Hematopoietic multipotent progenitor cell treated with erythropoietin and hydrocortisone succinate and interleukin-3 and kit ligand, for 4 days (in vitro differentiated cells): ENCODE results near the gene L1CAM.

Experiments
- DNase-seq: peaks from one replicate; pipeline ENCODE4 v3.0.0-alpha.2; 2015

The L1CAM gene

DNA sequence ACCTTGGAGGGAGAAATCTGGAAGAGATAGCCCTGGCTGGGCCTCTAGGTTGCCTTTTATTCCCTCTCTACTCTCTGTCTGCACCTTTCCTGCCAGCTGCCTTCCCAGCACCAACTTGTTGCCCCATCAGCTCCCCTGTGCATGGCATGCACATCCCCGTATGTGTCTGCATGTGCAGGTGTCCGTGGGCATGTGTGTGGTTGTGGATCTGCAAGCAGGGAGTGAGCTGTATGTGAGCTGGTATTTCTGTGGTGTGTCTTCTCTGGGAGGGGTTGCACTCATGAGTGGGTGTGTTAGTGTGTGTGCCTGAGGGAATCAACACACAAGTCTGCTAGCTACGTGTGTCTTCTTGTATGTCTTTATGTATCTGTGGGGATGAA lies 9.9 kb downstream of the L1CAM start:
- DNase-seq = no peak

DNA sequence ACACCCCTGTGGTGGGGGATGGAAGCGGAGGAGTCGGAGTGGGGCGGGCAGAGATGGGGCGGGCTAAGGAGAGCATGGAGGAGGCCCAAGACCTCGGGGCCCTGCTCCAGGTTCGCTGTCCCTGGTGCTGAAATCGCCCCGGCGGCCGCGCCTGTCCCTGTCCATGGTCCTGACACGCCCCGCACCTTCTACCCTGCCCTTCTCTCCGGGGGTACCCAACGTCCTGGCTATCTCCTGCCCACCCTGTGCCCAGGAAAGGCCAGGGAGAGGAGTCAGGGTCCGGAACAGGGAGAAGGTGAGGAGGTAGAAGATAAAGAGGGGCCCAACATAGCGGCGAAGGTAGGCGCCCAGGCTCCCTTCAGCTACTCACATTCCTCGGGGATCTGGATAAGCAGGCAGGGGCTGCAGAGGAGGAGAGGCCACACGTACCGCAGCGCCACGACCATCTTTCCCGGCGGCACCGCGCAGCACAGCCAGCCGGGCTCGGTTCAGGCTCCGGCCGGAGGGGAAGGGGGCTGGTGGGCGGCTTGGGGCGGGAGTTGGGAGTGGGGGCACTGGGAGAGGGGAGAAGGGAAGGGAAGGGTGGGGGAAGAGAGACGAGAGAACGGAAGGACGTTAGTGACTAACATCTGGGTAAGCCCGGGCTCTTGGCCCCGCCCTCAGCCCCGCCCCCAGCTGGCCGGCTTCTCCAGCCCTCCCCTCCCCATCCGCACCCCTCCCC lies 10.4 kb downstream of the L1CAM start:
- peak; percentile 66 for DNase-seq

DNA sequence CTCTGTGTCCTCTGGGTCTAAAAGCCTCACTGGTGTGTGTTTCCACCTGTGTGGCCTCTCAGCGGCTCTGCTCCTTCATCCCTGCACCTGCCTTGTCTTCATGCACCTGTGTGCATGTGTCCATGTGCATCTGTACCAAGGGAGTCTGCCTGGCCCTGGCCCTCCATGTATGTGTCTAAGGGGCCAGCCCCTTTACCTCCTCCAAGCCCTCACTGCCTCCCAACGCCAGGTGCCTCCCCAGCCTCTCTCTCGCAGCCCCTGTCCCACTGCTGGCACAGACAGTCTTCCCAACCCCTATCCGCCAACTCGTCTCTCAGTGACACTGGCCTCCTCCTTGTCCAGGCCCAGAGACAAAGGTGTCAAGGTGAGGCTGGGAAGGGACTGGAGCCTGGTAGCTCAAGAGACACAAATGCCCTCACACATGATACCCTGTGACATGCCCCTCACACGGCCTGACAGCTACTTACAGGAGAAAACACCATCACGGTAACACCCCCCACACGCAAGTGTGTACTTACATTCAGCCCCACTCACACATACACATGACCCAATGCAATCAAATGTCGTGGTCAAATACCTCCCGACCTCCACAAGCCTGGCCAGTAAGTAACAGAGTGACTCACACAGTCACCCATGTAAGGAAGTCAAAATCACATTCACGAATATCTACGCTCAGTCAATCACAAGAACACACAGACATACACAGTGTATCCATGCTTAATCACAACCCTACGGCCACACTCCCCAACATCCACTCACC lies 11.4 kb downstream of the L1CAM start:
- no peak for DNase-seq

DNA sequence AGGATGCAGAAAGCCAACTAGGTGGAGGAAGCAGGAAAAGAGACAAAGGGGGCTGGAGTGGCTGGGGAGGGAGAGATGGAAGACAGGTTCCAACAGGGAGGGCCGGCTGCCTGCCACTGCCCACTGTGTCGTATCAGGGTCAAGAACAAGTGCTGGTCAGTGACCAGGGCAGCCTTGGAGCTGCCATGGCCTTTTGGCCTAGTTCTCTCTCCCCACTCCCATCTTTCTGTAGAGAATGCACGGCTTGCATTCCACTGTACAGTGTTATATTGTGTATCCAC lies 11.9 kb downstream of the L1CAM start:
- no peak for DNase-seq

DNA sequence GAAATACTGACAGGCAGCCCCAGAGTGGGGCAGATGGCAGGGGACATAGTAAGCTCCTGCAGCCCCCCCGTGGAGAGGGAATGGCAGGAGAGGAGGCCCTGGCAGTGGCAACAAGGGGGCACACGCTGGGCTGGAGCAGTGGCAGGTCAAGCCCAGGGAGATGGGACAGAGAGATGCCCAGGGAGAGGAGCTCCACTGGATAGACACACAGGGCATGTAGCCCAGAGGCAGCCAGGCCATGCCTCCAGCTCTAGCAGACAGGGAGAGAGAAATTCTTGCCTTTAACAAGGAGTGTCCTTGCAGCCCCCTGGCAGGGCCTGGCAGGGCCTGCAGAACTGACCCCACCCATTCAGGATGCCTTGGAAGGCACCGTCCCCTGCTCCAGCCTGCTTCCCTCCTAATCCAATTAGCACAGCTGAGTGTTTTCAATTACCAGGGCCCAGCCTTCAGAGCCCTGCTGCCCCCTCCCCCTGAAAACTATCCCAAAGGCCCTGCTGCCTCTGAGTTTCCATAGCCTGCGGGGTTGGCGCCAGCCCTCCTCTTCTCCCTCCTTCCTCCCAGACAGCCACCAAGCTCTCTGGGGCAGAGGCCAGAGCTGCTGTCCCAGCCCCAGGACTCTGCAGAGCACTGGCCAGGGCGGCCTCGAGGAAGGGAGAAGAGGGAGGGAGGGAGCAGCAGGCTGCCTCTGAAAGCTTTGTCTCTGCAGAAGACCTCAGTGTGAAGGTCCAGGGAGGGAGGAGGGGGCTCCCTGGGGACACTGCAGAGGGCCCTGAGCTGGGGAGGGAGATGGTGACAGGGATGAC lies 12.5 kb downstream of the L1CAM start:
- no peak for DNase-seq

DNA sequence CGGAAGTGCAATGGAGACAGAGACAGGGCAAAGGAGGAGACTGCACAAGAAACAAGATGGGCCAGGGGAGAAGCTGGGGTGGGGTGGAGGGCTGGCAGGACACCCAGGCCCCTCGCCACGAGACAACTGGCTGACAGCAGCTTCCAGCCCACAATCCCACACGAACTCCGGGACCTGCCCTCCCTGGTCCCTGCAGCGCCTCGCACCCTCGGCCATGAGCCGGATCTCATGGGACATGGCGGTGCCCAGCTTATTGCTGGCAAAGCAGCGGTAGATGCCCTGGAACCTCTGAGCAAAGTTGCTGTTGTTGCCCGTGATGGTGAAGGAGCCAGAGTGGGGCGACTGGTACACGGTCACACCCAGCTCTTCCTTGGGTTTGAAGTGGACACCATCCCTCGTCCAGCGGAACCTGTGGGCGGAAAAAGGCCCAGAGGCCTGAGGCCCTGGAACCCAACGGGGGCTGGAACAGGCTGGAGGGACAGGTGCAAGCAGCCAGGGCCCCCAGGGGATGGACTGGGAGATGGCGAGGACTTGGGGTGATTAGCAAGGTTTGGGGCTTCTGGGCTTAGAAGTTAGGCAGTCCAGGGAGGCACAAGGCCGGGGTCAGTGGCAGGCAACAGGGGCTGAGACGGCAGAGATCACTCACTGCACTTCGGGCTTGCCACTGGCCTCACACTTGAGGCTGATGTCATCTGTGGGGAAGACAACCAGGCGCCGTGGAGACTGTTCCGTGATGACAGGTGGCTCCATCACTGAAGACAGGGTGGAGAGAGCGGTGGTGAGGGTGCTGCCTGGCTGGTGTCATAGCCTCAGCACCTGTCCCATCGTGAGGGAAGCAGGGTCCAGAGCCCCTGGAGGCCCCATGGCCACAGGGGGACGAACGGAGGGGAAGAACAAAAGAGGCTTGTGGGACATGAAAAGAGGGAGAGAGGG lies 13.8 kb downstream of the L1CAM start:
- no peak for DNase-seq

DNA sequence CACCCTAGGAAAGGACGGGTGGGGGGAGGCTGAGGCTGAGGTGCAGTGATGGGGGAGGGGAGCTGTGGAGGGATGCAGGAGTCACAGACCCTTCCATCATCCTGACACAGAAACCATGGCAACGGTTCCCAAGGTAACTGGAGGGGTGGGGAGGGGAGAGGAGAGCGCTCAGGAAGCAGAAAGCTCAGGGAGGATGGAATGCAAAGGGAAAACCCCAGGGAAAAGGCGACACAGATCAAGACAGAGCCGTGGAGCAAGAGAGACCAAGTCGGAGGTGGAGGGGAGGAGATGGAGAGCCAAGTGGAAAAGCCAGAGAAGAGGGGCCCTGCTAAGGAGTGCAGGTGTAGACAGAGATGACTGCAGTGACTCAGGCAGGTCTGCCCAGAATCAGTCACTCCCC lies 14.5 kb downstream of the L1CAM start:
- DNase-seq = no peak

DNA sequence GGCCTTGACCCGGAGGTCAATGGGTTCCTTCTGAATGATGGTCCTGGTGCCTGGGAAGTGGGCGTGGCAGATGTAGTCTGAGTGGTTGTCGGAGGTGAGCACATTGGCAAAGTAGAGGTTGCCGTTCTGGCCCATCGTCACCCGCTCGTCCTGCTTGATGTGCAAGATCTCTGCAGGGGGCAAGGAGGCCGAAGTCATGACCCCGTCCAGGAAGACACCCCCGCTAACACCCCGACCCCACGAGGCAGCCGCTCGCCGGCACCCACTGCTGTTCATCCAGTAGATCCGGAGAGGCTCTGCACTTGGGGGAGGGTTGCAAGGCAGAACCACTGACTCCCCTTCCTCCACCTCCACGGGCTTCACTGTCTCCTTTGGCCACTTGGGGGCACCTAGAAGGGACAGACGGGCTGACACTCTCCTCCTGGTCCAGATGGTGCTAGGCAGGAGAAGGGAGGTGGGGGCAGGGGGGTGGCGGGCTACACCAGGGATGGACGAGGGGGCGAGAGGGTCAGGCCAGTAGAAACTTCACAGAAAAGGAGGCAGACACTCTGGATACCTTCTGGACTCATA lies 15.1 kb downstream of the L1CAM start:
- DNase-seq = no peak

DNA sequence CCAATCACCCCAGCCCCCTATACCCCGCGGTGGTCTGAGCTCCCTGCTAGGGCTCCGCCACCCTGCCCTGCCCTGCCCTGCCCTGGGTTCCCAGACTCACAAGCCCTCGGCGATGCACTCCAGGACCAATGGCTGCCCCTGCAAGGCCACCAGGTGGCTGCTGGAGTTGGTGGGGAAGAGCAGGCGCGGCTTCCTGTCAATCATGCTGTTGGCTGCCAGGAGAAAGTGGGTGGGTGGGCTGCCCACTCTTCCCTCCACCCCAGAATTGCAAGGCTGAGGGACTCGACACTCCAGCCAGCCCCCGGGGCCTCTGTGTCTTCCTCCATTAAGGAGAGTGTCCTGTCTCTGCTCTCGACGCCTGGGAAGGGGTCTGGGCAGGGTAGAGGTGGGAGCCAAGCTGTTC lies 15.7 kb downstream of the L1CAM start:
- no peak for DNase-seq

DNA sequence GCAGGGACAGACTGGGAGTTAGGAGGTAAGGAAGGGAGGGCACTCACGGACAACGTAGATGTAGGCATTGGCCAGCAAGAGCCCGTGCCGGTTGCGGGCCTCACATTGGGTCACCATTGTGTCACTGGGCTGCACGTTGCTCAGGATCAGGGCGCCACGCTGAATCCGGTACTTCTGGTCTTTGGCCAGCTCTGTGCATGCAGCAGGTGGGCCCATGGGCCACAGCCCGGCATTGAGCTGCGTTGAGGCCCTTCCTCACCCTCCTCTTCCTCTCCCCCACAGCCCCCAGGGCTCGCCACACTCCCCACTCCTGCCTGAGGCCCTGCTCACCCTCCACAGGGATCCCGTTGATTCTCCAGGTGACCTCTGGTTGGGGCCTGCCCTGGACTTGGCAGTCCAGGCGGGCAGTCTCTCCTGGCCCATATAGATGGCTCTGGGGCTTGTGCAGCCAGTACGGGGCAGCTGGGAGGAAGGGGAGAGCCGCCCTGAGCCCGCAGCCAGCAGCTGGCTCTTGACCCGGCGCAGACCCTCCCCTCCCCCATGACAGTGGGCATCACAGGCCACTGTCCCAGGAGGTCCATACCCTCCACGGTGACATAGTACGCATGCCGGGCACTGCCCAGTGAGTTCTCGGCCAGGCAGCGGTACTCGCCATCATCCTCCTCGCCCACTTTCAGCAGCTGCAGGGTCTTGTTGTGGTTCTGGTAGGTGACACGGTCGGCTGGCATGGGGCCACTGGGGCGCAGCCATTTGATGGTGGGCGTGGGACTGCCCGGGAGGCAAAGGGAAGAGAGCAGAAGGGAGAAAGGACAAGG lies 16.3 kb downstream of the L1CAM start:
- no peak for DNase-seq

DNA sequence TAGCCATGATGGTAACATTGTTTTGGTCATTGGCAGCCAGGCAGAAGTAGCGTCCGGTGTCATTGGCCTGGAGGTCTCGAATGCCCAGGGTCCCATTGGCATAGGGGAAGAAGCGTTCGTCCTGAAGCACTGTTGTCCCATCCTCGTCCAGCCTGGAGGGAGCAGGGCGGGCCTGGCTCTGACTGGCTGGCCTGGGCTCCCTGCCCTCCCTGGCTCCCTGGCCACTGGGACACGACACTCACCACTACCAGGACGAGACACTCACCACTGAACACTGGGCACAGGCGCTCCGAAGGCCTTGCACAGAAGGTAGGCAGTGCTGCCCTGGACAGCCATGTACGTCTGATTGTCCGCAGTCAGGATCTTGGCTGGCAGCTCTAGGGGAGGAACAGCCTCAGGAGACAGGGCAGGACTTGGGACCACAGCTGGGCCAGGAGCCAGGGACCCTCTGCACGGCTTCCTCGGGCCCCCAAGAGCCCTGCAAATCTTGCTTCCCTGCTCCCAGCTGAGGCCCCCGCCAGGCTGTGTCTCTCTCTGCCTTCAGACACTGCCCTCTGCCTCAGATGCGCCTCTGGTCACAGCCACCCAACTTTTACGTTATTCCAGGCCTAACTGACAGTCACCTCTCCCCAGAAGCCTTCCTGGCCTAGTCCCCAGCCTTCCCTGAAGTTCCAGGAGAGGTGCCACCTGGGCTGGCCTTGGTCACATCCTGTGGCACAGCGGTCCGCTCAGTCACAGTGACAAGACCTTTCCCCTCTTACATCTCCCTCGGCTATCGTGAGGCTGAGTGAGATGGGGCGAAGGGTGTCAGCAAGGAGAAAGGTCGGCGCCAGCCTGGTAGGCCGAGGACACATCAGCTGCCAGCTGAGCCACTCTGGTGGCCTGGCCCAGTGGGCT lies 17.1 kb downstream of the L1CAM start:
- DNase-seq = no peak

DNA sequence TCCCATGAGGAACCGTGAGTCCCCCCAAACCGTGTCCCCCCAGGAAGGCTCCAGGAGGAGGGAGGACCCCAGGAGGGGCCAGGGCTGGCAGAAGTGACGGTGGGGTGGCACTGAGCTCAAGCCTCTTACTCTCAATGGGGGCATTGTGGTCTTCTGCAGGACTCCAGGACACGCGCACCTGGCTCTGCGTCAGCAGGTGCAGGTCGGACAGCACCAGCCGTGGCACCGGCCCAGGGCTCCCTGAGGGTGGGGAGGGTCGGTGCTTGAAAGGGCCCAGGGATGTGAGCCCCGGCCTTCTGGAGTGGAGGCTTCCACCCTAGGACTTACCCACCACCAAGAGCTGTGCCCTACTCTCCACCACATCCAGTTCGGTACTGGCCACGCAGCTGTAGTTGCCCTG lies 18.3 kb downstream of the L1CAM start:
- no peak for DNase-seq

DNA sequence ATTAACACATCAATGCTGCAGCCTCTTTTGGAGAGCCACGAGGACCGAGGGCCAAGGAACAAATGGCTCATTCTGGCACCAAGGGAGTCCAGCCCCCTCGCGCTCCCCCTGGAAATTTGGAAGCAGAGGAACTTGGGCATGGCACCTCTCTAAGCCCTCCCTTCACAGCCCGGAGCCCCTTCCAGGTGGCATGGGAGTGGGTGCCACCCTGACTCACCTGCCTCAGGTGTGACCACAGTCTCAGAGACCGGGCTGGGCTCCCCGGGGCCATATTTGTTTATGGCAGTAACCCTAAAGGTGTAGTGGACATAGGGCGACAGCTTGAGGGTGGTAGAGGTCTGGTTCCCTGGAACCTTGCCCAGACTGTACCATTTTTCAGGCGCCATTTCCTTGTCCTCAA lies 18.8 kb downstream of the L1CAM start:
- no peak for DNase-seq

DNA sequence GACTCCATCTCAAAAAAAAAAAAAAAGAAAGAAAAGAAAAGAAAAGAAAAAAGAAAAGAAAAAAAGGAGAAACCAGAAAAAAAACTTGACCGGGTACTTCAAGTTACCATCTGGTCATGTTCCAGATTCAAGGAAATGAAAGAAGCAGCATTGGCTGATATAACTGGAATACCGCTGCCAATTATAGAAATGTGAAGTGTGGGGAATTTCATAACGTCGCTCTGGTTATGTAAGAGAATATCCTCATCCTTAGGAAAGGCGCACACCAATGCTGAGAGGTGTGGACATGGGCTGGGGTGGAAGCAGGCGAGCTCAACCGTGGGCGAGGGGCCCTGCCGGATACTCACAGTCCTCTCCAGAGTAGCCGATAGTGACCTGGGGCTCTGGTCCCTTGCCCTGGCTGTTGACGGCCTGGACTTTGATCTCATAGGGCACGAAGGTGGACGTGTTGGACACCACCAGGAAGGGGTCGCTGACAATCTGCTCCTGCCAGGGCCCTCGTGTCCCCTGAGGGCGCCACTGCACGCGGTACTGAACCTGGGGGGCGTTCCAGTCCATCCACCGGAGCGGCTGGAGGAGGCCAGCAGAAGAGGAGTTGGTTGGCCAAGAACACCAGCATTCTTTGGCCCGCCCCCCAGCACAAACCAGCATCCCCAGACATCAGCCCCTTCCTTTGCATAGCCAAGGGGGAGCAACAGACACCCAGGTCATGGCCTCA lies 19.5 kb downstream of the L1CAM start:
- no peak for DNase-seq

DNA sequence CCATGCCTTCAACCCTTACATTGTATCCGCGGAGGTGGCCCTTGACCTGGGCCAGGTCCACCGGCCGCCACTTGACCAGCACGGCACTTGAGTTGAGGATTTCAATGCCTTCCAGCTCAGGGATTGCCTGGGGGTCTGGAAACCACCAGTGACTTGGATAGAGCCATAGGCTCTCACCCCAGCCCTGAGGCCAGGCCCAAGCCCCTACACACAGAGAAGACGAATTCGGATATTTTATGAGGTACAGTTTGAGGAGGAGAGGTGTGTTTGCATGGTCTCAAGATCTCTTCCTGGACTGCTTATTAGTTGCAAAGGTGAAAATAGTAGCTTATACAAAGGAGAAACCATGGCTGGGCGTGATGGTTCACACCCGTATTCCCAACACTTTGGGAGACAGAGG lies 20.3 kb downstream of the L1CAM start:
- no peak for DNase-seq

DNA sequence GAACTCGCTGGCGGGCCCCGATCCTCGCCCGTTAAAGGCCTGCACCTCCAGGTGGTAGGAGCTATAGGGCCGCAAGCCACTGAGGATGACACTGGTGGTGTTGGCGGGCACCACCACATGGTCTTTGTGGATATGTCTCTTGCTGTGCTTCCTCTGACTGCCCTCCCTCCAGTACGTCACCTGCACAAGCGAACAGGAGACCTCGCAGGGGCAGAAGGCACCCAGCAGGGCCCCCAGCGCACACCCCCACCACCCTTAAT lies 20.7 kb downstream of the L1CAM start:
- no peak for DNase-seq

DNA sequence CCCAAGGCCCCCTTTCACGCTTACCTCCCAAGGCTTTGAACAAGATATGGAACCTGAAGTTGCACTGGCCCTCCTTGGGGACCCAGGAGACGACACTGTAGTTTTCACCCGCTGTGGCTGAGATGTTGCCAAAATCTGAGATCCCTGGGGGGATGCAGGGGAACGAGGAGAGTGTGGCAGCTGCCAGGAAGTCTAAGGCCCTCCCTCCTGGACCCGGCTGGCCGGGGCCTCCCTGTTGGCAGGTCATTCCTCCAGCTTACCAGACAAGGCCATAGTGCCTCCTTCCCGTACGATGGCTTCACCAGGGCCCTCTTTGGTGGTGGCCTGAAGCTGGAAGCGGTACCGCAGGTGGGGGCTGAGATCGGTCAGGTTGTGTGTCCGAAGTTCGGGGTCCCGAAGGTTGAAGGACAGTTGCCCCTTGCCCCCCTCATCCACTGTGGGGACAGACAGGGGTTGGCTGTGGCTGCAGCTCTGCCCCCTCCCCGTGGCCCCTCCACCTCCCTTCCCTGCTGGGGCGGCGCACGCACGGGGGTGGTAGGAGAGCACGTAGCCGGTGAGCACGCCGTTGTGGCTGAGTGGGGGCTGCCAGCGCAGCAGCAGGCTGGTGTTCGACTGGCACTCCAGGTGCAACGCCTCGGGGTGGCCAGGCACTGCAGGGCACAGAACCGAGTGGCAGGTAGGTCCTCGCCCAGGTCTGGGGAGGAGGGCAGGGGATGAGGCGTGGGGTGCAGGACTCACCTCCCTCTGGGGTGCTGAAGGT lies 21.2 kb downstream of the L1CAM start:
- no peak for DNase-seq

DNA sequence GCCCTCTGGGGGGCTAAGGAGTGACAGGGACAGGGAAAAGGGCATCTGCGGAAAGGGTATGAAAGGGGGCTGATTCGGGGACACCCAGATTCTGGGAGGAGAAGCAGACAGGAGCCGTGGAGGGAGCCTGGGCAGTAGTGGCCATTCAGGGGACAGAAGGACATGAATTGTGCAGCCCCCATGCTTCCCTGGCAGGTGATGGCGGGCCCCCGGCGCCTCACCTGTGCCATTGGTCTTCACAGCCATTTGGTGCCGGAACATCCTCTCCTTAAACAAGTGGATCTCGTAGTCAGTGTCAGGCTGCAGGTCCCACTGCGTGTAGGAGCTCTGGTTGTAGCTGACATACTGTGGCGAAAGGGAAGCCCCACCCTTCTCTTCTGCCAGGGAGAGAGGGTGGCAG lies 21.9 kb downstream of the L1CAM start:
- DNase-seq = no peak

DNA sequence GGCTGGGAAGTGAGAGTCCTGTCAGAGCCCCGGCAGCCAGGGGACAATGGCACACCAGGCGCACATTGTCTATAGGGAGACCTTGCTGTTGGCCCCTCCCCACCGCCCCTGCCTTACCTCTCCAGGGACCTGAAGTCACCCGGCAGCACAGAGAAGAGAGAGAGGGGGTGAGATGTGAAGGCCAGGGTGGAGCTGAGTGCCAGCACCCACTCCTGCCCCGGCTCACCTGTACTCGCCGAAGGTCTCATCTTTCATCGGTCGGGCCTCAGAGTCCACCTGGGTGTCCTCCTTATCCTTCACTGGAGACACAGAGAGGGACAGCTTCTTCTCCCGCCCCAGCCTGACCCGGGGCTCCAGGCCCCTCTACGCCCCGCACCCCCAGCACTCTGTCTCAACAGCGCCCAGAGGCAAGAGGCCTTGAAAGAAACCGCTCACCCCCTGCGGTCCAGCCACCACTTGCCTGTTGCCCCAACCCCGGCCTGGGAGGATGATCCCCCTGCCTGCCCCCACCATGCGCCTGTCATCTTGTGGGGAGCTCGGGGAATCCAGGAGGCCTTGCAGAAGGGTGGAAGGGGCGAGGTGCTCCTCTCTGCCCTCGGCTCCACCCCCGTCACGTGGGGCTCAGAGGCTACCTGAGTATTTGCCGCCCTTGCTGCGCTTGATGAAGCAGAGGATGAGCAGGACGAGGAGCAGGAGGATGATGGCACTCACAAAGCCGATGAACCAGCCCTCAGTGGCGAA lies 22.6 kb downstream of the L1CAM start:
- DNase-seq = no peak
